ENCODE results near the gene IFT20. TPM values are rescaled to one million over a fixed set of nuclear protein-coding genes. Genes with fewer than 3 reads are reported as not detected.

The IFT20 gene
- total and polyA plus RNA-seq, 9 of the 15 experiments (the other 6 are each of a cell fraction or from before 2014, with no cell fraction given) = 11.2 to 38.6 (median 20.1) TPM

DNA sequence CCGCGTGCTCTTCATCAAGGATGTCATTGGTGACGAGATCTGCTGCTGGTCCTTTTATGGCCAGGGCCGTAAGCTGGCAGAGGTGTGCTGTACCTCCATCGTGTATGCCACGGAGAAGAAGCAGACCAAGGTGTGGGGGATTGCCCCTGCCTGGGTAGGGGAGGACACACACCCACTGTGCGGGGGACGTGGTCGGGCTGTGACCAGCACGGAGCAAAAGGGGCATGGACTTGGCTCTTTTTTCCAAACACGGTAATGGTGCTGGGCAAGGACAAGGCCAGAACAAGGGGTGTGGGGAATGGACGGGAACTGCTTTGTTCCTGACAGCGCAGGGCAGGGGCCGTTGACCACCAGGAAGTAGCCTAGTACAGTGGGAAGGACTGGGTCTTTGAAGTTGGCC, 7.0 kb upstream of the IFT20 start (continued):
- TF ChIP-seq ZBTB1 (CRISPR knock-in tag; IDR thresholded peaks at IDR 0.05; ENCODE audit: borderline replicate concordance, low read depth) (no peak), RAD51 (IDR thresholded peaks at IDR 0.05; ENCODE audit: borderline replicate concordance, low read depth) (no peak)

DNA sequence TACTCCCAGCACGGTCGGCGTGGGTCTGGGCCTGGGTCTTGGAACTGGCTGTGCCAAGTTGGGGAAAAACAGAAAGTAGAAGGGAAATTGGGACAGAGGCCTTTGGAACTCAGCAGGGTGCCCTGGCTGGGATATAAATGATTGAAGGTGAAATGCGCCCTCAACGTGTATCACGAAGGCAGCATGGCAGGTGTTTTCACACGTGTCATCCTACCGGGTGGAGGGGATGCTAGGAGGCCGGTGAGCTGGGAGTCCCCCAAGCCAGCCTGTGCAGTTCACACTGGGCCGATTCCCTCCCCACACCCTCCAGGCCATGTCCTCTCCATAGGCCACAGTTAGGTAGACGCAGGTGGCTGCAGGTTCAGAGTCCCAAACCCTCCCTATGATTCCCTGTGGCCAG, 6.2 kb upstream of the IFT20 start:
- POLR2A ChIA-PET = interaction anchor here (0.6 kb wide), 2 partner anchors 242 to 337 kb away, joined by 3 read pairs; no protein-coding TSS in a partner anchor
- H3K4me2 ChIP-seq (ENCODE audit: insufficient read depth, low read length) = no peak overlapping the region
- TF ChIP-seq ZNF316 (IDR thresholded peaks at IDR 0.05) (no peak), HDGF (IDR thresholded peaks at IDR 0.05) (no peak), PTRF (tag; IDR thresholded peaks at IDR 0.05) (no peak), CHD1 (IDR thresholded peaks at IDR 0.05; ENCODE audit: low read length) (no peak), ZNF431 (CRISPR knock-in tag; IDR thresholded peaks at IDR 0.05) (no peak)
- TF ChIP-seq, protein P1, sequence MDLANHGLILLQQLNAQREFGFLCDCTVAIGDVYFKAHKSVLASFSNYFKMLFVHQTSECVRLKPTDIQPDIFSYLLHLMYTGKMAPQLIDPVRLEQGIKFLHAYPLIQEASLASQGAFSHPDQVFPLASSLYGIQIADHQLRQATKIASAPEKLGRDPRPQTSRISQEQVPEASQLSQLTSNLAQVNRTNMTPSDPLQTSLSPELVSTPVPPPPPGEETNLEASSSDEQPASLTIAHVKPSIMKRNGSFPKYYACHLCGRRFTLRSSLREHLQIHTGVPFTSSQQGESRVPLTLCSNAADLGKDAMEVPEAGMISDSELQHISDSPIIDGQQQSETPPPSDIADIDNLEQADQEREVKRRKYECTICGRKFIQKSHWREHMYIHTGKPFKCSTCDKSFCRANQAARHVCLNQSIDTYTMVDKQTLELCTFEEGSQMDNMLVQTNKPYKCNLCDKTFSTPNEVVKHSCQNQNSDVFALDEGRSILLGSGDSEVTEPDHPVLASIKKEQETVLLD (IDR thresholded peaks at IDR 0.05) = no peak
- no peaks in the 10 kb centered on the region for H3K9me3 ChIP-seq (replicated peaks; ENCODE audit: control insufficient read depth, insufficient read depth, low read depth, low read length)
- H3K36me3 ChIP-seq (ENCODE audit: control insufficient read depth, insufficient read depth, low read length) = peaks cover 63% of the 10 kb centered on the region
- intact Hi-C loops (cut with micrococcal nuclease) = no loop called here
- H3K79me2 ChIP-seq (ENCODE audit: control insufficient read depth, insufficient read depth, low read length) = peaks cover 11% of the 10 kb centered on the region
- H3K9me1 ChIP-seq (ENCODE audit: control insufficient read depth, insufficient read depth, low read length) = peaks cover 2% of the 10 kb centered on the region
- 86% methylated on average over 10 of the region's 11 CpGs for WGBS (ENCODE audit: insufficient coverage, low coverage, missing lambda C conversion rate)
- no peak overlapping the region; a peak in 1 of 4 replicates for H3K9ac ChIP-seq (ENCODE audit: insufficient read depth in 1 of 2, low read depth in 2 of 2, low read length in 2 of 2)
- ATAC-seq (no peak), FAIRE-seq (no peak), DNase-seq (ENCODE audit: extremely low read depth in 1 of 4, low spot score in 3 of 4) (no peak)
- no peaks in the 10 kb centered on the region for H3K27me3 ChIP-seq (ENCODE audit: control insufficient read depth in 2 of 2, insufficient read depth in 2 of 2, low read length in 2 of 2)
- H3K27ac ChIP-seq (ENCODE audit: extremely low read depth, low read depth, low read length) = no peak overlapping the region
- no peak overlapping the region for H3K4me3 ChIP-seq
- peaks cover 5% of the 10 kb centered on the region; the same call in 1 of the 2 replicates for H4K20me1 ChIP-seq (replicated peaks; ENCODE audit: control insufficient read depth, insufficient read depth, low read length)
- CTCF ChIA-PET (ENCODE audit: low intra/inter-chr PET ratio) = no interaction called here
- H3K4me1 ChIP-seq (replicated peaks in 1 of 2; ENCODE audit: control insufficient read depth in 2 of 2, insufficient read depth in 2 of 2, low read length in 2 of 2) = peaks cover 7 to 8% of the 10 kb centered on the region in 2 experiments; a peak in 4 of 5 replicates
- no peak overlapping the region for H2AFZ ChIP-seq (ENCODE audit: low read depth, low read length)
- no TSS peak for BruUV-seq (replicated peaks)
- in situ Hi-C loops (cut with MboI) = no loop called here

Data from K562 (cell line).